HG03432 (cell line): ENCODE measurements around the gene PRRG2.
A peak's percentile ranks its signal among the peaks of the same experiment; 100 is the strongest.

Source experiments
- ATAC-seq: cut with Tn5 transposase; IDR thresholded peaks from one replicate; pipeline ENCODE4 v1.9.1; 2021; ENCODE audit warnings: mild to moderate bottlenecking, moderate library complexity; ENCODE audit not compliant: unreplicated experiment

The PRRG2 gene

GRCh38 chr19:49585023-49585422 lies 3.9 kb downstream of the PRRG2 start:
- ATAC-seq = no peak

GRCh38 chr19:49587227-49587626 lies 6.1 kb downstream of the PRRG2 start:
- ATAC-seq = no peak

DNA sequence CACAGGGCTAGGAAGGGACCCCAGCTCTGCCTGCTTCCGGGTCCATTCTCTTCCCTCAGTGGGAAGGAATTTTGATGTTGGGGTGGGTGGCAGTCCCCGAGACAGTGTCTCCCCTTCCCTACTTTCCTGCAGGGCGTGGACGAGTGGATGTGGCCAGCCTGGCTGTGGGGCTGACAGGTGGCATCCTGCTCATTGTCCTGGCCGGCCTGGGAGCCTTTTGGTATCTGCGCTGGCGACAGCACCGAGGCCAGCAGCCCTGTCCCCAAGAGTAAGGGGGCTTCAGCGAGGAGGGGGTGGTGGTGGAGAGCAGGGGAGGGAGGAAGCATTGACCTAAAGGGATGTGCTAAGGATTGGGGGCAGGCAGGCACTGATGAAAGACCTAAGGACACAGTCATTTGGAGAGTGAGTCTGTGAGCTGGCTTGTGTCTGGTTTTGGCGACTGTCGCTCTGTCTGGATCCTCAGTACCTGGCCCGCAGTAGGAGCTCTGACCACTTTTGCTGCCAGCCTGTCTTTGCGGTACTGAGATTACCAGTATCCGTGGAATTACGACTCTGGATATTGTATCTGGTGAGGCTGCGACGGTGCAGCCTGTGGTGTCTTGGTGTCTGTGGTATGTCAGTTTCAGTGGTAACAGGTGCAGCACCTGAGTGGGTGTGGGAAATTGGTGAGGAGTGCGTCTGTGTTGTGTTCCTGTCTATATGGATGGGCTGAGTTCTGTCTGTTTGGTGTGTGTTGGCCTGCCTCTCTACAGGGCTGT lies 7.4 kb downstream of the PRRG2 start:
- ATAC-seq = no peak

- no peak for ATAC-seq
These were observed 8.4 kb downstream of the PRRG2 start for GRCh38 chr19:49589502-49589905.

DNA sequence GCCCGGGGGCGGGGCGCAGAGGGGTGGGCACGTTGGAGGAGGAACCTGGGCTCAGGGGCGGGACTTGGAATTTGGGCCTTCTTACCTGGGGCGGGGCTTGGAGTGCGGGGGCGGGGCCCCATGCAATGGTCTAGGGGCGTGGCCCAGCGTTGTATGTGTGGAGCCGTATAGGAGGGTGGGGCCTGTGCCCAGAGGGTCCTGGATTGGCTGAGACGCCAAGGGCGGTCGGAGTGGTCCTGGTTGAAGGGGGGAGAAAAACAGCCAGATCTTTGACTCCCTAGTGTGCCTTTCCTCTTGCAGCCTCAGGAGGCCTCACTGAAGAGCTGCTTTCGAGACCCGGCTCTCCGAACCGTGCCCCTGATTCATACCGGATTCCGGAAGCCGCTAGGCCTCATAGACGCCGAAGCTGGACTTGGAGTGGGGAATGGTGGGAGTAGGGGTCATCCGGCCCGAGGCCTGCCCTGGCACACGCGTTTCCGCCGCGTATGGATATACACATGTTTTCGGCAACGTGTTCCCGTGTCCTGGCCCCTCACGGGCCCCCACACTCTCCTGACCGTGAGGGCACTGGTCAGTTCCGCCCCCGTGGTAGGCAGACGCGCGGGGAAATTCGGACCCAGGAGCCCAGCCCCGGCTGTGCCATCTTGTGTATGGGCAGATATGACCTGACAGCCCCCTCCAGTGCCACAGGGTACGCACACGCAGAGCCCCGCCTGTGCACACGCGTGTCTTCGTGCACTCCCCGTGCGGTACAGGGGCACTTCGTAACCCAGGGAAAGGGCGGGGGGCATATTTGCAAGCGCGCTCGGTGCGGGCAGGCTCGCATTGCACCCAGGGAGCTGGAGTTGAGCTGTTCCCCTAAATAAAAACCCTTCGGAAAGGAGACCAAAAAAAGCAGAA lies 9.2 kb downstream of the PRRG2 start:
- peak; percentile 64 for ATAC-seq

DNA sequence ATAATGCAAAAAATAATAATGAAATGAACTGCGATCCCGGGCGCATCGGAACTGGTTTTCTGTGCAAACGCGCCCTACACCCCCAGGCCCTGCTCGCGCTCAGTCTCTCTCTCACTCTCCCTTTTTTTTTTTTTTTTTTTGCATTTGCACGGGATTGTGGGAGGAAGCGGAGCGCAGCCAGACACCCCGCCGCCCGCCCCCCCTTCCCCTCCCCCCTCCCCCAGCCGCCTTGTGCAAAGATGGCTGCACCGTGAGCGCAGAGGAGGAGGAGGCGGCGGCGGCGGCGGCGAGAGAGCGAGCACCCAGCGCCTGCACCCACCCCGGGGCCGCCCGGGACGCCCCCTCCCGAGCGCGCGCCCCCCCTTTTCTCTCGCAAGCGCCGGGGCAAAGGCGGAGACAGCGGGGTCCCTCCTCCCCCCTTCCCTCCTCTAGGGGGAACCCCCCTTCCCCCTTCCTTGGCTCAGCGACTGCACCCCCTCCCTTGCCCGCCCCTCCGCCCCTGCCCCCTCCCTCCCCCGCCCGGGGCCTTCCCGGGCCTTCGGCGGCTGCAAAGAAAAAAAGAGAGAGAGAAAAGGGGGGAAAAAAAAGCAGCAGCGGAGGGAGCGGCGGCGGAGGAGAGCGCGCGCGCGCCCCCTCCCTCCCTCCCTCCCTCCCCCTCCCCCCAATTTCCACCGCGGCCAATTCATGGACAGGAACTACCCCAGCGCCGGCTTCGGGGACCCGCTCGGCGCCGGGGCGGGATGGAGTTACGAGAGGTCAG lies 10.0 kb downstream of the PRRG2 start, which contains the start of gene PRR12:
Gene PRR12 (plus strand): TSS at position 212 of the 760 bp plus-strand sequence. CDS start 473 bp downstream, at position 685.
- ATAC-seq = no peak

DNA sequence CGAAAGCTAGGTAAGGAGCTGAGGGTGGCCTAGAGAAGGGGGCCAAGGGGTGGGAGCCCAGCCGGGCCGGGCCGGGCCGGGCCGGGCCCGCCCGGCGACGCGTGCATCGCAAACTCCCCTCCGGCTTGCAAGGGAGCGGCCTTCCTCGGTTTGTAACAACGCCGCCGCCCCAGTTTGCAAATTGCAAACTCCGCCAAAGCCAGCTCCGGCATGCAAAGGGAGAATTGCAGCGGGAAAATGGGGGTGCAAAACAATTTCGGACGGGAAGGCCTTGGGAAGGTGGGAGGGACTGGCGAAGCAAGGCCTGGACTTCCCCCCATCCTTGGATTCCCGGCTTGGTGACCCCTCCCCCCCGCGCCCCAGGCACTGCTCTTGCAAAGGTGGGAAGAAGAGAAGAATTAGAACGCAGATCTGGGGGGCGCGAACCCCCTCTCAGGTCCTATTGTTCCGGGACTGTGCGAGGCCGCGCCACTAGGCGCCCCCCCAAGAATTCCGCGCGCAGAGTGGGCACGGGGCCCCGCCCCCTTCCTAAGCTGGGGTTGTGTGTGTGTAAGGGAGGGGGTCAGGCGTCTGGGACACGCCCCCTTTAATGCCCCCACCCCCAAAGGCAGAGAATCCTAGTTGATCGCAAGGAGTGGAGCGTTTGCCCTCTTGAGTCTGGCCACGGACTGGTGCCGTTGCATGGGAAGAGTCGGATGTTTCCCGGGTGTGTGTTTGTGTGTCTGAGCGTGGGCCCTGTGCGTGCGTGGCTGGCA lies 10.8 kb downstream of the PRRG2 start:
- no peak for ATAC-seq

GRCh38 chr19:49592486-49593232 lies 11.5 kb downstream of the PRRG2 start:
- no peak for ATAC-seq

DNA sequence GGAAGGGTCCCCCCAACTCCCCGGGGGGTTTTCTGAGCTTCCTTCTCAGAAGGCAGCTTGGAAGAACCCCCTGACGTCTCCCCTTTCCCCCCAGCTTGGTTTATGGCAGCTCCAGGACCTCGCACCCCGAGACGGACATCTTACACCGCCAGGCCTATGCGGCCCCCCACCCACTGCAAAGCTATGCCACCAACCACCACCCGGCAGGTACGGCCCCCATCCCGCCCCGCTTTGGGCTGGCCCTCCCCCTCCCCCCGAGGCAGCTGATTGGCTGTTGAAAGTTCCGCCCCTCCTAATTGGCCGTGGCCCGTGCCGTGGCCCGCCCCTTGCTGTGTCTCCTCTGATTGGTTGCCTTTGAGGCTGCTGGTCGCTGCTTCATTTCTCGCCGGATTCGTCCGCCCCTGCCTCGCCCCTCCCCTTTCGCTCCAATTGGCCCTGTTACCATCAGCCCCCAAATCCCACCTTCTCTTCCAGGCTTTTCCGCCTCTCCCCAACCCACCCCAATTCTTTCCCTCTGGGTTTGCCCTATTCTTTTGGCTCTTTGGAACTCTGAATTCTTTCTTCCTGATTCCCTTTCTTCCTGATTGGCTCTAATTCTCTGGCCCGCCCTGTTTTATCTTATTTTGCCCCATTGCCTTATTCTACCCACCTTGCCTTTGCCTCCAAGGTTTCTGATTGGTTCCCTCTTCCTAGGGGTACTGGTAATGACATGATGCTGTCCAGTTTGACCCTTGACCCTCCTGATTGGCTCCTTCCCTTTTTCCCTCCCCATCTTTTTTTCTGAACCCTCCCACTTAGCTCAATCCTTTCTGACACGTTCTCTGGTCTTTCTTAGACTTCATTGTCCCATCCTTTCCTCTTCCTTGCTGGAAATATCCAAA lies 12.4 kb downstream of the PRRG2 start:
- peak; percentile 36 for ATAC-seq

DNA sequence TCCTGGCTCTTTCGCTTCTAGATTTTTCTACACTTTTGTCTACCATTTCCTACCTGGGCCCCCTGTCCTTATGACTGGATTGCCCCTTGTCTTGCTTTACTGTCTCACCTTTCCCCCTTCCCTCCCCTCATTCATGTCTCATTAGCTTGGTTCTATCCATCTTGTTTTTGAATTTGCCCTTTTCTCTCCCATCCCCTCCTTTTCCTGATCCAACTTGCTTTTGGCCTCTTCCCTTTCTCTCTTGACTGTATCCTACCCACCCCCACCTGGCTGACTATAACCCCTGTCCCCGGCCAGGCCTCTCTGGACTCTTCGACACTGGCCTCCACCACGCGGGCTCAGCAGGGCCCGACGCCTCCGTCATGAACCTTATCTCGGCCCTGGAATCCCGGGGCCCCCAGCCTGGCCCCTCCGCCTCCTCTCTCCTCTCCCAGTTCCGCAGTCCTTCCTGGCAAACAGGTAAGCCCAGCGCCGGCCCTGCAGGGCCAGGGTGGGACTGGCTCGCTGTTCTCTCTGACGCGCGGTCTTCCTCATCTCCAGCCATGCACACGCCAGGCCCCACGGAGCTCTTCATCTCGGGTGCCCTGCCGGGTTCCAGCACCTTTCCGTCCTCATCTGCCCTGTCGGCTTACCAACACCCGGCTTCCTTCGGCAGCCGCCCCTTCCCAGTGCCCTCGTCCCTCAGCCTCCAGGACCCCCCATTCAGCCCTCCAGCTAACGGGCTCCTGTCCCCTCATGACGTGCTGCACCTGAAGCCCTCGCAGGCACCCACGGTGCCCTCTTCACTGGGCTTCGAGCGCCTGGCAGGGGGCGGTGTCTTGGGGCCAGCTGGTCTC lies 13.3 kb downstream of the PRRG2 start:
- ATAC-seq = no peak

DNA sequence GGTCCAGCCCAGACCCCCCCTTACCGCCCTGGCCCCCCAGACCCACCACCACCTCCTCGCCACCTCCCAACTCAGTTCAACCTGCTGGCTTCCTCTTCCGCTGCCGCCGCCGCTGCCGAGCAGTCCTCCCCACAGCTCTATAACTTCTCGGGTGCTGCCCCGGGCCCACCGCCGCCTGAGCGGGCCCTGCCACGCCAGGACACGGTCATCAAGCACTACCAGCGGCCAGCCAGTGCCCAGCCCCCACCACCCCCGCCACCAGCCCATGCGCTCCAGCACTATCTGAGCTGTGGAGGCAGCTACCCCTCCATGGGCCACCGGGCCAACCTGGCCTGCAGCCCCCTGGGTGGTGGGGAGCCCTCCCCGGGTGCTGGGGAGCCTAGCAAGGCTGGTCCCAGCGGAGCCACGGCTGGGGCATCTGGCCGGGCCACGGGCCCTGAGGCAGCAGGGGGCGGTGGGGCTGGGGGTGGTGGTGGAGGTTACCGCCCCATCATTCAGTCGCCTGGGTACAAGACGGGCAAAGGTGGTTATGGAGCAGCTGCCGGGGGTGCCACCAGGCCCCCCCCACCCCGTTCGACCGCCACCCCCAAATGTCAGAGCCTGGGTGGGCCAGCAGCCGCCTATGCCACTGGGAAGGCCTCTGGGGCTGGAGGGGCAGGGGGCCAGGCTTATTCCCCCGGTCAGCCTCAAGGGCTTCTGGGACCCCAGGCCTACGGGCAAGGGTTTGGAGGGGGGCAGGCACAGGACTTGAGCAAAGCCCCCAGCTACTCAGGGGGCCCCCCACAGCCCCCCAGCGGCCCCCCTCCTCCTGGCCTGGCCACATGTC lies 14.1 kb downstream of the PRRG2 start:
- ATAC-seq = no peak

DNA sequence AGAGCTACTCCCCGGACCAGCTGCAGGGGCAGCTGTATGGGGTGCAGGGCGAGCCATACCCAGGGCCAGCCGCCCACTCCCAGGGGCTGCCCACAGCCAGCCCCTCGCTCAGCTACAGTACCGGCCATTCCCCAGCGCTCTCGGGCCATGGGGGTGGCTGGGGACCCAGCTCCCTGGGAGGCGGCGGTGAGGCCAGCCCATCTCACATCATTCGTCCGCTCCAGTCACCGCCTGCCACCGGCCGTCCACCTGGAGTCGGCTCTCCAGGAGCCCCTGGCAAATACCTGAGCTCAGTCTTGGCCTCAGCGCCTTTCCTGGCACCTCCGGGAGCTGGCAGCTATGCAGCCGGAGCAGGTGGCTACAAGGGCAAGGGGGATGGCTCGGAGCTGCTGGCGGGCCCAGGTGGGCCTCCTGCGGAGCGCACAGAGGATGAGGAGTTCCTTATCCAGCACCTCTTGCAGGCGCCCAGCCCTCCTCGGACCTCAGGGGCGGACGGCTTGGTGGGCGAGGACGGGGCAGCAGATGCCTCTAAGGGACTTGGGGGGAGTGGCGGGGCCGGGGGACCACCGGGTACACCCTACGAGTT lies 14.8 kb downstream of the PRRG2 start:
- ATAC-seq = no peak

GRCh38 chr19:49596407-49596806 lies 15.3 kb downstream of the PRRG2 start:
- ATAC-seq = no peak

GRCh38 chr19:49596954-49597702 lies 16.0 kb downstream of the PRRG2 start:
- no peak for ATAC-seq

DNA sequence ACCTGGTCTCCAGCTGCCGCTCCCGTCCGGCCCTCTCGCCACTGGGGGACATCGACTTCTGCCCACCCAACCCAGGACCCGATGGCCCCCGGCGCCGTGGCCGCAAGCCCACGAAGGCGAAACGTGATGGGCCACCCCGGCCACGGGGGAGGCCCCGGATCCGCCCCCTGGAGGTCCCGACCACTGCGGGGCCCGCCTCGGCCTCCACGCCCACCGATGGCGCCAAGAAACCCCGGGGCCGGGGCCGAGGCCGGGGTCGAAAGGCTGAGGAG lies 16.5 kb downstream of the PRRG2 start:
- ATAC-seq = no peak
